GM18502 (cell line): ENCODE results near the gene TENM3.

Experiments used
- ATAC-seq: cut with Tn5 transposase; IDR thresholded peaks from one replicate; pipeline ENCODE4 v1.9.1; 2021; ENCODE audit warnings: mild to moderate bottlenecking; ENCODE audit not compliant: unreplicated experiment, poor library complexity

The TENM3 gene

GRCh38 chr4:182746876-182747275 is 503.7 kb downstream of the TENM3 start:
- ATAC-seq: no peak

- no peak for ATAC-seq
These were observed 505.1 kb downstream of the TENM3 start for GRCh38 chr4:182748283-182748682.

- no peak for ATAC-seq
These were observed 505.7 kb downstream of the TENM3 start for GRCh38 chr4:182748949-182749348.

GRCh38 chr4:182749667-182750167 is 506.5 kb downstream of the TENM3 start:
- ATAC-seq: no peak

- no peak for ATAC-seq
These were observed 509.1 kb downstream of the TENM3 start for GRCh38 chr4:182752158-182752910.

GRCh38 chr4:182754895-182755294 is 511.7 kb downstream of the TENM3 start:
- no peak for ATAC-seq

- ATAC-seq: no peak
These were observed 513.0 kb downstream of the TENM3 start for GRCh38 chr4:182756161-182756690.

- no peak for ATAC-seq
These were observed 515.1 kb downstream of the TENM3 start for GRCh38 chr4:182758273-182758672.

GRCh38 chr4:182760551-182761043 is 517.4 kb downstream of the TENM3 start:
- no peak for ATAC-seq

GRCh38 chr4:182764137-182764536 is 520.9 kb downstream of the TENM3 start:
- ATAC-seq: no peak

GRCh38 chr4:182764642-182765041 is 521.4 kb downstream of the TENM3 start:
- ATAC-seq: no peak

GRCh38 chr4:182765987-182766856 is 523.0 kb downstream of the TENM3 start:
- no peak for ATAC-seq

GRCh38 chr4:182766857-182767250 is 523.7 kb downstream of the TENM3 start:
- ATAC-seq: no peak

- ATAC-seq: no peak
These were observed 525.6 kb downstream of the TENM3 start for GRCh38 chr4:182768838-182769237.

GRCh38 chr4:182770259-182770995 is 527.2 kb downstream of the TENM3 start:
- ATAC-seq: no peak

GRCh38 chr4:182770996-182771514 is 527.9 kb downstream of the TENM3 start:
- ATAC-seq: no peak

GRCh38 chr4:182775075-182775474 is 531.9 kb downstream of the TENM3 start:
- ATAC-seq: no peak

- ATAC-seq: no peak
These were observed 533.3 kb downstream of the TENM3 start for GRCh38 chr4:182776376-182777105.

- ATAC-seq: no peak
These were observed 535.2 kb downstream of the TENM3 start for GRCh38 chr4:182778222-182778982.
